ENCODE measurements around the gene TAS2R19. TPM values are rescaled to one million over a fixed set of nuclear protein-coding genes. Genes with fewer than 3 reads are reported as not detected.
A peak's percentile ranks its signal among the peaks of the same experiment; 100 is the strongest.

TAS2R19 gene
- polyA plus RNA-seq, 2 of the 4 experiments (the other 2 are of a cell fraction) = 0.19 to 1.1 TPM

GRCh38 chr12:11015775-11016430 lies 6.5 kb downstream of the TAS2R19 start:
- FAIRE-seq = no peak
- no peaks in the 10 kb centered on the region for H3K9me3 ChIP-seq
- peak in 1 of 2 experiments; percentile 4 for DNase-seq (ENCODE audit: low read depth in 1 of 2, low spot score in 1 of 2)
- TF ChIP-seq FOSL2 (IDR thresholded peaks at IDR 0.05) (no peak), FOSL2 (CRISPR knock-in tag; IDR thresholded peaks at IDR 0.05) (no peak), POLR2AphosphoS2 (conservative IDR thresholded peaks at IDR 0.05; ENCODE audit: low read length) (no peak), REST (IDR thresholded peaks at IDR 0.05) (no peak), FOXS1 (CRISPR knock-in tag; IDR thresholded peaks at IDR 0.05) (no peak), GATA3 (IDR thresholded peaks at IDR 0.05; ENCODE audit: borderline replicate concordance) (no peak), ZSCAN20 (CRISPR knock-in tag; IDR thresholded peaks at IDR 0.05) (no peak), MYC (IDR thresholded peaks at IDR 0.05; ENCODE audit: borderline replicate concordance, low read length) (no peak), CEBPB (IDR thresholded peaks at IDR 0.05) (no peak), BHLHE40 (IDR thresholded peaks at IDR 0.05; ENCODE audit: low read depth, low read length) (no peak), RNF2 (IDR thresholded peaks at IDR 0.05; ENCODE audit: borderline replicate concordance, low read depth) (no peak), HMGXB4 (CRISPR knock-in tag; IDR thresholded peaks at IDR 0.05; ENCODE audit: borderline replicate concordance) (no peak), CBX8 (IDR thresholded peaks at IDR 0.05) (no peak), E2F6 (IDR thresholded peaks at IDR 0.05; ENCODE audit: borderline replicate concordance, low read depth) (no peak), BCL3 (IDR thresholded peaks at IDR 0.05) (no peak), CBX2 (IDR thresholded peaks at IDR 0.05; ENCODE audit: borderline replicate concordance, low read depth) (no peak), SREBF2 (IDR thresholded peaks at IDR 0.05) (no peak), HEYL (CRISPR knock-in tag; IDR thresholded peaks at IDR 0.05) (no peak), MAFK (IDR thresholded peaks at IDR 0.05; ENCODE audit: partially characterized antibody) (no peak), NPAS2 (CRISPR knock-in tag; IDR thresholded peaks at IDR 0.05; ENCODE audit: borderline replicate concordance) (no peak), HOXB13 (CRISPR knock-in tag; IDR thresholded peaks at IDR 0.05; ENCODE audit: low read depth) (no peak)
- H3K4me2 ChIP-seq = peak overlapping the region; percentile 3; the same call in 1 of the 3 replicates
- ChIA-PET CTCF (no interaction called here), POLR2A (no interaction called here)
- no peak overlapping the region for H3K4me3 ChIP-seq
- WGBS (ENCODE audit: missing lambda C conversion rate) = 74% methylated on average over 4 of the region's 4 CpGs
- peak in 1 of 2 experiments; percentile 43; a peak in 3 of 6 replicates for ATAC-seq
- H3K4me1 ChIP-seq = peaks cover 8% of the 10 kb centered on the region; the same call in 1 of the 3 replicates
- H3K27ac ChIP-seq = no peak overlapping the region
